Measurements from ENCODE around the gene AP1M1. TPM values are rescaled to one million over a fixed set of nuclear protein-coding genes. Genes with fewer than 3 reads are reported as not detected.

Gene AP1M1
- total RNA-seq, 4 donors from 2014 or later = 84.9 to 108 (median 88.4) TPM

GRCh38 chr19:16188521-16188920, 9.2 kb upstream of the AP1M1 start:
- no peak for TF ChIP-seq CTCF (IDR thresholded peaks at IDR 0.05; ENCODE audit: low read depth)

GRCh38 chr19:16190198-16190597, 7.5 kb upstream of the AP1M1 start:
- no peak for TF ChIP-seq CTCF (IDR thresholded peaks at IDR 0.05; ENCODE audit: low read depth)

- TF ChIP-seq CTCF (IDR thresholded peaks at IDR 0.05; ENCODE audit: low read depth) = no peak
These were observed 7.0 kb upstream of the AP1M1 start for GRCh38 chr19:16190736-16191135.

- no peak for TF ChIP-seq CTCF (IDR thresholded peaks at IDR 0.05; ENCODE audit: low read depth)
These were observed 6.3 kb upstream of the AP1M1 start for GRCh38 chr19:16191216-16191908.

GRCh38 chr19:16193466-16193865, 4.2 kb upstream of the AP1M1 start:
- no peak for TF ChIP-seq CTCF (IDR thresholded peaks at IDR 0.05; ENCODE audit: low read depth)

GRCh38 chr19:16197188-16197621, 506 bp upstream of the AP1M1 start:
- no peak for TF ChIP-seq CTCF (IDR thresholded peaks at IDR 0.05; ENCODE audit: low read depth)

- no peak for TF ChIP-seq CTCF (IDR thresholded peaks at IDR 0.05; ENCODE audit: low read depth)
These were observed 600 bp downstream of the AP1M1 start for GRCh38 chr19:16198370-16198651.

Data from subcutaneous adipose tissue (tissue), 4 donors.